Measurements from ENCODE around the gene MKS1.

The MKS1 gene

GRCh38 chr17:58156839-58157803 is 61.9 kb downstream of the MKS1 start (continued):
- TF ChIP-seq ZNF114 (tag by site-specific recombination; IDR thresholded peaks at IDR 0.05): no peak
- TF ChIP-seq SP3 (tag by site-specific recombination; IDR thresholded peaks at IDR 0.05): peak; percentile 36; the same call in 1 of the 2 replicates
- TF ChIP-seq ZNF266 (tag by site-specific recombination; IDR thresholded peaks at IDR 0.05; ENCODE audit: low read depth): no peak; the same call in 1 of the 2 replicates
- no peak for TF ChIP-seq ZNF239 (tag by site-specific recombination; IDR thresholded peaks at IDR 0.05)
- TF ChIP-seq GLIS1 (tag by site-specific recombination; IDR thresholded peaks at IDR 0.05): 0 out of 2 replicates have a peak, but pooled peaks have one; percentile 29
- TF ChIP-seq ZNF560 (tag by site-specific recombination; IDR thresholded peaks at IDR 0.05; ENCODE audit: borderline replicate concordance): no peak
- TF ChIP-seq CTCF (tag by site-specific recombination; IDR thresholded peaks at IDR 0.05): 0 out of 2 replicates have a peak, but pooled peaks have one; percentile 19
- no peak for TF ChIP-seq ZBTB10 (tag by site-specific recombination; IDR thresholded peaks at IDR 0.05)
- TF ChIP-seq PRDM1 (tag by site-specific recombination; IDR thresholded peaks at IDR 0.05): 0 out of 2 replicates have a peak, but pooled peaks have one; percentile 13
- TF ChIP-seq KLF8 (tag by site-specific recombination; IDR thresholded peaks at IDR 0.05): peak; percentile 44; the same call in 1 of the 2 replicates
- TF ChIP-seq ZNF561 (tag by site-specific recombination; IDR thresholded peaks at IDR 0.05; ENCODE audit: borderline replicate concordance): peak; percentile 74
- 0 out of 2 replicates have a peak, but pooled peaks have one; percentile 55 for TF ChIP-seq ZNF24 (tag by site-specific recombination; IDR thresholded peaks at IDR 0.05)
- no peak for TF ChIP-seq ZNF785 (tag by site-specific recombination; IDR thresholded peaks at IDR 0.05)
- no peak for TF ChIP-seq ZNF223 (tag by site-specific recombination; IDR thresholded peaks at IDR 0.05)
- peak; percentile 45; the same call in 1 of the 2 replicates for TF ChIP-seq OSR2 (tag by site-specific recombination; IDR thresholded peaks at IDR 0.05)
- TF ChIP-seq ZNF121 (tag by site-specific recombination; IDR thresholded peaks at IDR 0.05): no peak
- TF ChIP-seq ZNF677 (tag by site-specific recombination; IDR thresholded peaks at IDR 0.05): no peak
- TF ChIP-seq ZBTB17 (tag by site-specific recombination; IDR thresholded peaks at IDR 0.05): peak; percentile 75
- TF ChIP-seq ZNF16 (tag by site-specific recombination; IDR thresholded peaks at IDR 0.05; ENCODE audit: low read depth): no peak
- TF ChIP-seq ZNF138 (tag by site-specific recombination; IDR thresholded peaks at IDR 0.05; ENCODE audit: borderline replicate concordance): no peak
- TF ChIP-seq ZNF280D (tag by site-specific recombination; IDR thresholded peaks at IDR 0.05): no peak
- no peak for TF ChIP-seq ZNF426 (tag by site-specific recombination; IDR thresholded peaks at IDR 0.05)

Data from HEK293 (cell line).